SK-N-SH treated with all-trans-retinoic acid at 6 μM for 48 hours (cell line): ENCODE data around the gene RTRAF.

Experiments used
- ESRRG ChIP-seq: fragments of 250-450 bp; sonication (Bioruptor Pico); IDR thresholded peaks from 2 replicates; pipeline ENCODE4 v1.6.1; 2021; ENCODE audit warnings: mild to moderate bottlenecking
- PPARA ChIP-seq: fragments of 250-450 bp; sonication (Bioruptor Pico); IDR thresholded peaks from 2 replicates; pipeline ENCODE4 v1.5.0; 2020; ENCODE audit warnings: mild to moderate bottlenecking, borderline replicate concordance
- TSHZ2 ChIP-seq: fragments of 250-450 bp; sonication (Bioruptor Pico); IDR thresholded peaks from 2 replicates; pipeline ENCODE4 v1.5.0; 2020; ENCODE audit warnings: mild to moderate bottlenecking, moderate library complexity
- ZNF70 ChIP-seq: fragments of 450-650 bp; formaldehyde crosslinking; IDR thresholded peaks from 2 replicates; pipeline ENCODE4 v1.5.0; 2020; ENCODE audit warnings: mild to moderate bottlenecking, moderate library complexity

GRCh38 chr14:52007637-52008036 lies 18.3 kb downstream of the RTRAF start:
- TF ChIP-seq ESRRG (CRISPR knock-in tag) (no peak), TSHZ2 (CRISPR knock-in tag) (no peak), ZNF70 (no peak), PPARA (CRISPR knock-in tag) (no peak)
